NCI-H82 treated with DMSO at 0.1 percent for 48 hours (cell line): ENCODE data around the gene USO1.
A peak's percentile ranks its signal among the peaks of the same experiment; 100 is the strongest.
"Not testable (repeated sequence)": the region's sequence is repeated elsewhere in the genome, so short reads cannot be mapped to it uniquely, and the experiment has no call there.

Source experiments
- DNase-seq: peaks from one replicate; lab custom pipeline; 2025; ENCODE audit not compliant: unreplicated experiment; lab: John Stamatoyannopoulos, UW

The USO1 gene

DNA sequence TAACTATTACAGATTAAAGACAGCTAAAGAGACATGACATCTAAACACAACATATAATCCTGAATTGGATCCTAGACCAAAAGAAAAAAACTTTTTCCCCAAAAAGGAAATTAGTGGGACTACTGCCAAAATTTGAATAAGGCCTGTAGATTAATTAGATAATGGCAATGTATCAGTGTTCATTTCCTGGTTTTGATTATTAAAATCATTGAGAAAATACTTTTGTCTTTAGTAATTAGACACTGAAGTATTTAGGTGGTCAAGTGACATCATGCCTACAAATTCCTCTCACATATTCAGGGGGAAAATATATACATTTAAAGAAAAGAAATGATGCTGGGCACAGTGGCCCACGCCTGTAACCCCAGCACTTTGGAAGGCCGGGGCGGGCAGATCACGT is 10.4 kb upstream of the USO1 start:
- DNase-seq: no peak

- DNase-seq: no peak
Measured at GRCh38 chr4:75714704-75715103, 9.7 kb upstream of the USO1 start.

DNA sequence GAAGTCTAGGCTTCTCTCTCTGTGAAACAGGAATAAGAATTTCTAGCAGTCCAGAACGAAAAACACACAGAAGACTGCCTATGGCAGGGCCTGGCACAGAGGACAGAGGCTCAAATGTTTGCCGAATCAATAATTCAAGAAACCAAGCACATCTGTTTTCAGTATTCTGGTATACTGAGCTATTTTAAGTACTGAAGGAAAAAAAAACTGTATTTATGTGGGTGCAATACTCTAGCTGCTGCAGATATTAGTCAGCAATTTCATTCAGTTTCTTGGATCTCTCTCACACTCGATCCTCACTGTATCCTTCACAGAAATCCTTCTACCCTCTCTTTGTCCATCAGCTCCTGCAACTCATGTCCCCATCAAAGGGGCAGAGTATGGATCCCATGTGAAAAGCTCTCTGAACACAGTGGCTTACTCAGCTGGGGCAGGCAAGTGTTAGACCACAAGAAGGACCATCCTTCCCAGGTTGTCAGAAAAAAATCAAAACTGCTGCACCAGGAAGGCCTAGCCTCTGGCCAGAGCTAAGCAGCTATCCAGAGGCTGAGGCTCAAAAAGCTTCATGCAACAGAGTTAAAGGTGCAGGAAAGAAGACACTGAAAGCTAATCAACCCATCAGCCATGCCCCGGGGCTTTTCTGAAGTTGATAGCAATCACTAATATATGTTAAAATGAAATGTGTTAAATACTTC is 9.1 kb upstream of the USO1 start:
- no peak for DNase-seq

- not testable (repeated sequence) for DNase-seq
Measured at GRCh38 chr4:75716054-75716453, 8.3 kb upstream of the USO1 start.

DNA sequence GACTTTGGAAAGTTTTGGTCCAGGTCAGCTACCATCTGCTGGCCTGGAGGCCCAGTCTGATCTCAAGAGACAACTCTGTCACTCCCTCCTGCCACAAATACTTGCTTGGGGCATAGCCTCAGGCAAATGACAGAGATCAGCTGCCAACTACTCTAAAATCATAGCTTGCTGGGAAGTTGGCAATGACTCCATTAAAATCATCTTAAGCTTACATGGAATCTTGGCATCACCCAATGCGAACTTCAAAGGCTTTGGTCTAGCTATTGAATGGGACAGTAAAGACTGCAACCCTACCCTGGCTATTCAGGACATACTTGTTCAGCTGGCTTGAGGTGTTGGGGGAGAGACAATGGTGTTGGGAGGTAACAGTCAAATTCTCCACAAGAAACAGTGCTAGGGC is 7.0 kb upstream of the USO1 start:
- DNase-seq: no peak

GRCh38 chr4:75718529-75718928 is 5.8 kb upstream of the USO1 start:
- no peak for DNase-seq

GRCh38 chr4:75722417-75722816 is 2.0 kb upstream of the USO1 start:
- no peak for DNase-seq

DNA sequence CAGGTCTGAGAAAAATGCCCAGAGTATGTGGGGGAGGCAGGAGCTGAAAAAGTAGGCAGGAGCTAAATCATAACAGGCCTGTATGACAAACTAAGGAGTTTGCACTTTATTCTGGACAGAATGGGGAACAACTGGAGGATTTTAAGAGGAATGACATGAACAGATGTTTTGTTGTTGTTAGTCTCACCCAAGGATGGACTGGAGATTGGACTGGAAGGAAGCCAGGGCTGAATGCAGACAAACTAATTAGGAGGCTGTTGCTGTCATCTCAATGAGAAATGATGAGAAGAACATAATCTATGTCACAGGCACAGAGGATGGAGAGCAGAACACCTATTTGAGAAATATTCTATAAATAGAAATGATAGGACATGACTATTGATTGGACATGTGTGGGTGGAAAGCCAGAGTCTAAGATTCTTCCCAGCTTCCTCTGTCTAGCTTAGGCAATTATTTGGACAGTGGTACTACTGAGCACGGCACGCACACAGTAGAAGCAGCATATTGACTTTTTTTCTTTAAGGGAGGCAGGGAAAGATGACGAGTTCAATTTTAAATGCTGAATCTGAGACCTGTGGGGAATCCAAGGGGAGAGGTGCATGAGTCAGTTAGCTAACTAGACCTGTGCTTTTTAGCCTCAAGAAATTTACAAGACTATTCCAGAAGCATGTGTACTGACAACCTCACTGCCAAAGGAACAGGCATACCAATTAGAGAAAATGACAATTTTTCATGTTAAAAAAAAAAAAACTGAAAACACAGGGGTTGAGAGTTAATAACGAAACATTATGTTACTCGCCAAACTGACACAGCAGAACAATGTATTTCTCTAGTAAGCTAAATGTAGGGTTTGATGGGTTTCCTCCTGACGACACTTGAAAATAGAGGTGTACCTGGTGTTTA is 963 bp upstream of the USO1 start:
- DNase-seq: peak; percentile 3

DNA sequence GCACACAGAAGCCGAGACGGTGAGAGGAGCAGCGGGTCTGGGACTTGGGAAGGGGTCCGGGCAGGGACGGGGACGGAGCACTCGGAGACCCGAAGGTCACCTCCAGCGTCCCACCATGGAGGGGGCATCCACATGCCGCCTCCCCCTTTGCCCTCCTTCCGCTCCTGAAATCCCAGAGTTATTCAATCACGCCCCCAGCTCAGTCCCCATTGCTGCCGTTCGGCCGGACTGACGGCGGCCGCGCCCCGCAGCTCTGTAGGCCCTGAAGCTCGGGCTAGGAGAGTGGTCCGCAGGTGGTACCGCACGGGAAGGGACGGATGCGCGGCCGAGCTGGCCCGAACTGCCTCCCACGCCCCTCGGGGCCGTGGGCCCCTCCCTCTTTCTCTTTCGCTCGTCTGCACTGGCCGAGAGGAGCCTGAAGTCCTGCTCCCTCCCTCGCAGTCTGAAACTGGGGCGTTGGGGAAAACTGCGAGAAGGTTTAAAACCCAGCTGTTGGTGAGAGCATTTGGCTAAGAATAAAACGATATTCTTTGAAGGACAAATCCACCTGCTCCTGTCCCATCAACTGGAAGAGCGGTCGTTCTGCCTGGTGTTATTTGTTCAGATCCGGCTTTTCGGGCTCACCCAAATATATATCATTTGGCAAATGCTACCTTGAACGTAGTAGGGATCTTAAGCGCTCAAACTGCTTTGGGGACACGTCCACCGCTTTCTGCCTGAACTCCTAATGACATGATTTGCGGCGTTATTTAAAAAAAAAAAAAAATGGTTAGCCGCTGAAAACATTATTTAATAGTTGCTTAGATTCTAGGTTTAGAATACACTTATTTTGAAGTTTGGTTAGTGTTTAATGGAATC is 719 bp downstream of the USO1 start:
- no peak for DNase-seq

DNA sequence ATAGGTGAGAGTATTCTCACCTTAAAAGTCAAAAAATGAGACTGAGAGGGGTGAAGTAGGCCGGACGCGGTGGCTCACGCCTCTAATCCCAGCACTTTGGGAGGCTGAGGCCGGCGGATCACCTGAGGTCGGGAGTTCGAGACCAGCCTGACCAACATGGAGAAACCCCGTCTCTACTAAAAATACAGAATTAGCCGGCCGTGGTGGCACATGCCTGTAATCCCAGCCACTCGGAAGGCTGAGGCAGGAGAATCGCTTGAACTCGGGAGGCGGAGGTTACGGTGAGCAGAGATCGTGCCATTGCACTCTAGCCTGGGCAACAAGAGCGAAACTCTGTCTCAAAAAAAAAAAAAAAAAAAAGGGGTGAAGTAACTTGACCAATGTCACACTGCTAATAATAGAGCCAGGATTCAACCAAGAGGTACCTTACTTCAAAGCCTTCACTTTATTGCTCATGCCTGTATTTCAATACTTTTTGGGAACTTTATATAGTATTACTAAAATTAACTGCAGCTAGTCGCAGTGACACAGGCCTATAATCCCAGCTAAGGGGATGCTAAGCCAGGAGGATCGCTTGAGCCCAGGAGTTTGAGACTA is 1.7 kb downstream of the USO1 start:
- not testable (repeated sequence) for DNase-seq

DNA sequence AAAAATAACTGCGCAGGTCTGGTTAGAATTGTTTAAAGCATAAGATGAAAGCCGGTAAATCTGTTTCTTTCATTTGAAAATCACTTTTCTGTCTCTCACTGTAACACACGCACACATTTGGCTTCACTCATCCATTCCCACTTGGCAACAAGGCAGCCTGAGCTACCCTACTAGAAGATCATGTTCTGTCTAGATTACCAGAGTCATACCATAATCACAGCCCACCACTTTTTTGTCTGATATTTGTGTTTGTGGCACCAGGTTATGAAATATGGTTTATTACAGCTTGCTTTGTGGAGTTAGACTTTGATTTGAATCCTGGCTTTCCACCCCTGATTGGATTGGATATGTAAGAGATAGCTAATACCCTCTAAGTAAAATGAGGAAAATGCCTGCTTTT is 2.2 kb downstream of the USO1 start:
- no peak for DNase-seq

- DNase-seq: no peak
Measured at GRCh38 chr4:75727073-75727472, 2.7 kb downstream of the USO1 start.

GRCh38 chr4:75729836-75730235 is 5.5 kb downstream of the USO1 start:
- DNase-seq: no peak

GRCh38 chr4:75733369-75733768 is 9.0 kb downstream of the USO1 start:
- no peak for DNase-seq

GRCh38 chr4:75735525-75735924 is 11.1 kb downstream of the USO1 start:
- DNase-seq: no peak

DNA sequence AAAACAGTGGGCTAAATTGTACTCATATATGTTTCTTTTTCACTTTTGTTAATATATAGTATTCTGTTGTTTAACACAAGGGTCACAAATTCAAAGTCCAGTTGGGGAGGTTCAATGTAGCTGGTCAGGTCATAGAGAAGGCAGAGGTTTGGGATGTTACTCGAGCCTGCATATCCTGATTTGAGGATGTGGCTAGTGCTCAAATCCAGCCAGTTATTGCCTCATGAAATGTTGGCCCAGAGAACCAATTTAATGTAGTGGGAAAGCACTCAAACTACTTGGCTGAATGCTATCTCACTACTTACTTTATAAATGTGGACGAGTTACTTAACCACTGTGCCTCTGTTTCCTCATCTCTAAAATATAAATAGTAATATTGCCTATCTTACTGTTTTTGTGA is 12.5 kb downstream of the USO1 start:
- no peak for DNase-seq

DNA sequence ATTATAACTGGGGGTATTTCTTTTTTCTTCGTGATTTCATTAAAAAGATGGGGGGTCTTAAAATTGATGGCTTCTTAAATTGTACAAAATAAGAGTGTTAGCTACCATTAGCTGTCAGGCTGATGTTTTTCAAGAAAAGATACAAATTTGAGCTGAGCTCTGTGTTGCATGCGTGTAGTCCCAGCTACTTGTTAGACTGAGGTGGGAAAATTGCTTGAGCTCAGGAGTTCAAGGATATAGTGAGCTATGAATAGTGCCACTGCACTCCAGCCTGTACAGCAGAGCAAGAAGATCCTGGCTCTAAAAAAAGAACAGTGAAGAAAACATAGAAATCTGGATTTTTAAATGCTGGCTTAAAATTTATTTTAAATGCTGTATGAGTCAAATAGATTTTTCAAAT is 13.0 kb downstream of the USO1 start:
- DNase-seq: no peak

- DNase-seq: no peak
Measured at GRCh38 chr4:75741027-75741426, 16.6 kb downstream of the USO1 start.

DNA sequence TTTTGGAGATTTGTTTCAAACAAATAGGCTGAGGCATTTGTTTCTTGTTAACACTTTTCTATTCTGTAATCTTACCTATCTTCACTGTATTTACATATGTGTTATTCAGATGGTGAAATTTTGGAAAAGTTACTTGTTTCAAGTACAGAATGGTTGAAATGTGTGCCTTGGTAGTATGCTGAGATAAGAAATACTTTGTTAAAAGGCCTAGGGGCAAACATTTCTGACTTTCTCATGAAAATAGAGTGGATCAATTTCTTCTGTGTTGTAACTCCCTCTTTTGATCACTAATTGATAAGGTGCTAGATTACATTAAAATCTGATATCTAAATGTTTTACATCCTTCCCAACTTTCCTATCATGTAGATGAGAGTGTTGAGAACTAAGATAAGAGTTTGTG is 18.1 kb downstream of the USO1 start:
- no peak for DNase-seq

- DNase-seq: no peak
Measured at GRCh38 chr4:75745161-75745560, 20.8 kb downstream of the USO1 start.

GRCh38 chr4:75745721-75746199 is 21.4 kb downstream of the USO1 start:
- DNase-seq: no peak
